GM23248 (cell line): ENCODE results near the gene TLE4. TPM values are rescaled to one million over a fixed set of nuclear protein-coding genes. Genes with fewer than 3 reads are reported as not detected.
"Not testable (repeated sequence)": the region's sequence is repeated elsewhere in the genome, so short reads cannot be mapped to it uniquely, and the experiment has no call there.

Experiments used
- DNase-seq: peaks from one replicate; pipeline ENCODE4 v3.0.0-alpha.2; 2015
- H2AFZ ChIP-seq: fragments of 200-600 bp; sonication (generic); 2 replicates; pipeline ENCODE4 v1.6.1; 2016; ENCODE audit warnings: antibody characterized with exemption
- H3F3A ChIP-seq: fragments of 200-600 bp; sonication (generic); 2 replicates; pipeline ENCODE4 v1.6.1; 2016; ENCODE audit warnings: mild to moderate bottlenecking, antibody characterized with exemption, mixed run types; ENCODE audit not compliant: insufficient read depth
- H3K27ac ChIP-seq: fragments of 200-600 bp; sonication (generic); 2 replicates; pipeline ENCODE4 v1.5.1; 2016; ENCODE audit warnings: mild to moderate bottlenecking
- H3K27me3 ChIP-seq: fragments of 200-600 bp; sonication (generic); replicated peaks from 2 replicates; pipeline ENCODE4 v1.6.1; 2016; ENCODE audit warnings: mild to moderate bottlenecking; ENCODE audit not compliant: insufficient read depth
- H3K36me3 ChIP-seq: fragments of 200-600 bp; sonication (generic); 2 replicates; pipeline ENCODE4 v1.6.1; 2016; ENCODE audit warnings: low read depth, mild to moderate bottlenecking
- H3K4me1 ChIP-seq: fragments of 200-600 bp; sonication (generic); 2 replicates; pipeline ENCODE4 v1.6.1; 2016; ENCODE audit warnings: mild to moderate bottlenecking; ENCODE audit not compliant: insufficient read depth
- H3K4me2 ChIP-seq: fragments of 200-600 bp; sonication (generic); one replicate; pipeline ENCODE4 v1.6.1; 2016; ENCODE audit warnings: mild to moderate bottlenecking; ENCODE audit not compliant: unreplicated experiment
- H3K4me3 ChIP-seq: fragments of 200-600 bp; sonication (generic); 2 replicates; pipeline ENCODE4 v1.5.1; 2016; ENCODE audit warnings: mild to moderate bottlenecking
- H3K79me2 ChIP-seq: fragments of 200-600 bp; sonication (generic); 2 replicates; pipeline ENCODE4 v1.6.1; 2016; ENCODE audit warnings: mild to moderate bottlenecking; ENCODE audit not compliant: insufficient read depth
- H3K9ac ChIP-seq: fragments of 200-600 bp; sonication (generic); 2 replicates; pipeline ENCODE4 v1.6.1; 2016; ENCODE audit warnings: mild to moderate bottlenecking
- H3K9me2 ChIP-seq: fragments of 200-600 bp; sonication (generic); 2 replicates; pipeline ENCODE4 v1.6.1; 2016; ENCODE audit warnings: mixed run types, mild to moderate bottlenecking, moderate library complexity; ENCODE audit not compliant: insufficient read depth
- H3K9me3 ChIP-seq: fragments of 200-600 bp; sonication (generic); one replicate; pipeline ENCODE4 v1.6.1; 2017; ENCODE audit warnings: low read depth
- H4K20me1 ChIP-seq: fragments of 200-600 bp; sonication (generic); 2 replicates; pipeline ENCODE4 v1.6.0; 2016; ENCODE audit not compliant: insufficient read depth
- EZH2 ChIP-seq: fragments of 200-600 bp; sonication (generic); IDR thresholded peaks from 2 replicates; pipeline ENCODE4 v1.6.1; 2018; ENCODE audit warnings: antibody characterized with exemption, mild to moderate bottlenecking; ENCODE audit not compliant: insufficient read depth, poor library complexity, severe bottlenecking
- EZH2phosphoT487 ChIP-seq: fragments of 200-600 bp; sonication (generic); IDR thresholded peaks from 2 replicates; pipeline ENCODE4 v1.6.1; 2018; ENCODE audit warnings: antibody characterized with exemption, moderate library complexity, mild to moderate bottlenecking, low read depth; ENCODE audit not compliant: insufficient read depth
- WGBS, 2 experiments: methylation state at CpG; one replicate each; pipeline ENCODE4 v1.1.6; 2015 to 2017; ENCODE audit warnings: low lambda C conversion rate in 2 of 2, low coverage in 1 of 2; ENCODE audit errors: missing lambda C conversion rate in 2 of 2; 5-methylcytosine and 5-hydroxymethylcytosine counted together
- in situ Hi-C: fragments of 300-500 bp; cut with MboI; formaldehyde crosslinking; loops from 2 replicates; pipeline ENCODE4 v1.15.0; 2020
- polyA plus RNA-seq: library from polyadenylated mRNA; unstranded; fragments of >200 nt; fragmentation: Nextera tagmentation; extraction: Ambion mirVana; gene quantifications from 2 replicates; pipeline ENCODE4 v1.2.1, GENCODE V29; 2016
- total RNA-seq: library from RNA; depleted of rRNA; stranded (reverse); fragments of >200 nt; shearing (Covaris generic); gene quantifications from 2 replicates; pipeline ENCODE4 v1.2.3, GENCODE V29; 2014

Gene TLE4
- total and polyA plus RNA-seq, 2 experiments from 2014 or later, result 29.5 to 37.8 TPM

DNA sequence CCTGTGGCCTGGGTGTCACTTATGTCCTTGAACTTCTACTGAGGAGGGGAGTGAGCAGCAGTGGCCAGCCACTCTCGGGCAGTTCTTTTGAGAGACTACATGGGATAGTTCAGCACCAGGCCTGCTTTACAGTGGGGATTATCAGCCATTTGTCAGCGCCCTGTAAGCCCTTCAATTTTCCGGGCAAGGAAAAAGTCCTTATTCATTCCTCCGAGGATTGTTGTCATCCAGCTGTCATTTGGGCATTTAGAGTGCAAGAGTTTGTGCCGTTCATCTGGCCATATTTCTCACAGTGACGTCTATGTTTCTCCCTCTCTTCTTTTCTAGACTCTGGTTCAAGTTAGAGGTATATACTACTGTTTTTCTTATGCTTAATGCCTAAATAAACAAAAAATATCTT lies 172.8 kb downstream of the TLE4 start:
- Histone ChIP-seq H3K9ac (no peak overlapping the region), H4K20me1 (no peaks in the 10 kb centered on the region), H3K36me3 (no peaks in the 10 kb centered on the region), H3K4me1 (no peaks in the 10 kb centered on the region), H3K79me2 (no peaks in the 10 kb centered on the region), H3F3A (no peaks in the 10 kb centered on the region), H3K9me2 (no peaks in the 10 kb centered on the region), H3K9me3 (no peaks in the 10 kb centered on the region), H3K27me3 (peaks cover 7% of the 10 kb centered on the region; the same call in 1 of the 2 replicates), H2AFZ (no peak overlapping the region), H3K4me3 (no peak overlapping the region), H3K27ac (no peak overlapping the region), H3K4me2 (no peak overlapping the region)
- in situ Hi-C loops, result no loop called here
- no peak for TF ChIP-seq EZH2
- no peak for TF ChIP-seq EZH2phosphoT487
- no peak for DNase-seq
- 75 to 78% methylated on average over 6 of the region's 6 CpGs for WGBS, 2 experiments

DNA sequence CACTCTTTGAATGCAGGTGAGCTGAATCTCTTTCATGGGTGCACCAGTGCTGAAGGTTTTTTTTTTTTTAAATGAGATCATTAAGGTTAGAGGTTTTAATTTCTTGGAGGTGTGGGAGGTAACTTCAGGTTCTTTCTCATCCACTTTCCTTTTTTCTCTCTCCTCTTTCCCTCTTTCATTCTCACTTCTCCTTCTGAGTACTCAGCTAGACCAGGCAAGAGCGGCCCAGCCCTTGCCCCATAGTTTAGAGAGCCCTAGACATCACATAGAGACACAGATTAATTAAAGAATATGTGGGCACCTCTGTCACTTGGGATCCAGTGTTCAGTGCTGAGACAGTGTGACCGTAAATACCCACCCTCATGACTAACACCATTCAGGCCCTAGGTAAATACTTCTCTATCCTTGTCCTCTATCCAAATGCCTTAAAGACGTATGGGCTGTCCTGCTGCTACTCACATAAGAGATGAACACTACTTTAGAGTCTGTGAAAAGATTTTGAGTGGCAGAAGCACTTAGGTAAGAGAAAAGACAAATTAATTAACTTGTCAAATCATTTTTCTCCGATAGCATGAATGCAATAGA lies 174.1 kb downstream of the TLE4 start:
- Histone ChIP-seq H3K9ac (no peak overlapping the region), H4K20me1 (no peaks in the 10 kb centered on the region), H3K27ac (no peak overlapping the region), H3K36me3 (no peaks in the 10 kb centered on the region), H3K27me3 (peaks cover 7% of the 10 kb centered on the region; the same call in 1 of the 2 replicates), H3K9me2 (no peaks in the 10 kb centered on the region), H3F3A (no peaks in the 10 kb centered on the region), H3K9me3 (no peaks in the 10 kb centered on the region), H3K79me2 (no peaks in the 10 kb centered on the region), H3K4me3 (no peak overlapping the region), H3K4me1 (no peaks in the 10 kb centered on the region), H3K4me2 (no peak overlapping the region), H2AFZ (no peak overlapping the region)
- TF ChIP-seq EZH2, result no peak
- TF ChIP-seq EZH2phosphoT487, result no peak
- in situ Hi-C loops, result no loop called here
- WGBS, 2 experiments, result 50 to 69% methylated on average over 4 of the region's 4 CpGs
- DNase-seq, result no peak

DNA sequence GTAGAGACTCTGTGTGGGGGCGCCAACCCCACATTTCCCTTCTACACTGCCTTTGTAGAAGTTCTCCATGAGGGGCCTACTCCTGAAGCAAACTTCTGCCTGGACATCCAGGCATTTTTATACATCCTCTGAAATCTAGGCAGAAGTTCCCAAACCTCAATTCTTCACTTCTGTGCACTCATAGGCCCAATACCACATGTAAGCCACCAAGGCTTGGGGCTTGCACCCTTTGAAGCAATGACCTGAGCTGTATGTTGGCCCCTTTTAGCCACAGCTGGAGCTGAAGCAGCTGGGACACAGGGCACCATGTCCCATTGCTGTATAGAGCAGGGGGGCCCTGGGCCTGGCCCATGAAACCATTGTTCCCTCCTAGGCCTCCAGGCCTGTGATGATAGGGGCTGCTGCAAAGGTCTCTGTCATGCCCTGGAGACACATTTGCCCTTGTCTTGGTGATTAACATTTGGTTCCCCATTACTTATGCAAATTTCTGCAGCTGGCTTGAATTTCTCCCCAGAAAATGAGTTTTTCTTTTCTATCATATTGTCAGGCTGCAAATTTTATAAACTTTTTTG lies 180.2 kb downstream of the TLE4 start:
- in situ Hi-C loops, H3K79me2 ChIP-seq, H3K9me3 ChIP-seq, H3K4me3 ChIP-seq, H4K20me1 ChIP-seq, H3K9me2 ChIP-seq, H3K9ac ChIP-seq, H2AFZ ChIP-seq, DNase-seq, H3F3A ChIP-seq, H3K27ac ChIP-seq, H3K4me2 ChIP-seq, H3K36me3 ChIP-seq, H3K4me1 ChIP-seq: not testable (repeated sequence)
- H3K27me3 ChIP-seq, result peaks cover 11% of the 10 kb centered on the region
- WGBS, 2 experiments, result 50 to 64% methylated on average over 1 of the region's 1 CpG

DNA sequence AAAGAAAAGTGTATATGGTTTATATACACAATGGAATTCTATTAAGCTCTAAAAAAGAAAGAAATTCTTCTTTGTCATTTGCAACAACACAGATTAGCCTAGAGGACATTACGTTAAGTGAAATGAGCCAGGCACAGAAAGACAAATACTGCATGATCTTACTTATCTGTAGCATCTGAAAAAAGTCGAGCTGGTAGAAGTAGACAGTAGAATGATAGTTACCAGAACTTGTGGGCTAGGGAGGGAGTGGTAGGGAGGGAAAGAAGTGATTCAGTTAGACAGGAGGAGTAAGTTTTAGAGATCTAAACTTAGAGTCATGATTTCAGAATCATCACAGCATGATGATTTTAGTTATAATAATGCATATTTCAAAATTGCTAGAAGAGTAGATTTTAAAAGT lies 184.6 kb downstream of the TLE4 start:
- H4K20me1 ChIP-seq, result no peaks in the 10 kb centered on the region
- H3K9ac ChIP-seq, result no peak overlapping the region
- WGBS, 2 experiments, result 58 to 62% methylated on average over 2 of the region's 2 CpGs
- no peak for DNase-seq
- H3K4me3 ChIP-seq, result no peak overlapping the region
- no peaks in the 10 kb centered on the region for H3K4me1 ChIP-seq
- no peak overlapping the region for H2AFZ ChIP-seq
- no peaks in the 10 kb centered on the region for H3K9me2 ChIP-seq
- no peak overlapping the region for H3K27ac ChIP-seq
- peaks cover 5% of the 10 kb centered on the region; the same call in 1 of the 2 replicates for H3K27me3 ChIP-seq
- no peak for TF ChIP-seq EZH2phosphoT487
- TF ChIP-seq EZH2, result no peak
- no peaks in the 10 kb centered on the region for H3F3A ChIP-seq
- H3K79me2 ChIP-seq, result no peaks in the 10 kb centered on the region
- H3K4me2 ChIP-seq, result no peak overlapping the region
- H3K9me3 ChIP-seq, result no peaks in the 10 kb centered on the region
- in situ Hi-C loops, result no loop called here
- H3K36me3 ChIP-seq, result no peaks in the 10 kb centered on the region

DNA sequence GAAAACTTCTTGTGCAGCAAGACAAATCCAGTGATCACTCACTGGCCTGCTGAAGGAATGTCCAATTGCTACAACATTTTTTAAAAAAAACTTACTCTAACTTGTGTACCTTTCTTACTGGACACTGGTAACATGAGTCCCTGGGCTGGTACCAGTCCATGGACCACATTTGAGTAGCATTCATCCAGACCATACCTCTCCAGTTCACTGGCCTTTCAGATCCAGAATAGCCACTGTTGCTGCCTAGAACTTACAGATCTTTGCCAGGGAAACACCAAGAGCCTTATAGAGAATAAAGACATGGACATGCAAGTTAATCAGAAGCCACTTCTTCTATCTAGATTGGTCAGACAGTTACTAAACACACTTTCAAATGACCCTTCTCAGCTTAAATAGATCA lies 185.3 kb downstream of the TLE4 start:
- H4K20me1 ChIP-seq, result no peaks in the 10 kb centered on the region
- H2AFZ ChIP-seq, result no peak overlapping the region
- no peak for TF ChIP-seq EZH2
- TF ChIP-seq EZH2phosphoT487, result no peak
- H3K27me3 ChIP-seq, result peaks cover 5% of the 10 kb centered on the region; the same call in 1 of the 2 replicates
- no peaks in the 10 kb centered on the region for H3K9me2 ChIP-seq
- H3K9me3 ChIP-seq, result no peaks in the 10 kb centered on the region
- H3K4me1 ChIP-seq, result no peaks in the 10 kb centered on the region
- no peak overlapping the region for H3K4me2 ChIP-seq
- in situ Hi-C loops, result no loop called here
- H3K36me3 ChIP-seq, result no peaks in the 10 kb centered on the region
- H3K27ac ChIP-seq, result no peak overlapping the region
- no peaks in the 10 kb centered on the region for H3K79me2 ChIP-seq
- DNase-seq, result no peak
- H3K4me3 ChIP-seq, result no peak overlapping the region
- H3F3A ChIP-seq, result no peaks in the 10 kb centered on the region
- H3K9ac ChIP-seq, result no peak overlapping the region
